ENCODE results near the gene CDC6.
A peak's percentile ranks its signal among the peaks of the same experiment; 100 is the strongest.

The CDC6 gene

DNA sequence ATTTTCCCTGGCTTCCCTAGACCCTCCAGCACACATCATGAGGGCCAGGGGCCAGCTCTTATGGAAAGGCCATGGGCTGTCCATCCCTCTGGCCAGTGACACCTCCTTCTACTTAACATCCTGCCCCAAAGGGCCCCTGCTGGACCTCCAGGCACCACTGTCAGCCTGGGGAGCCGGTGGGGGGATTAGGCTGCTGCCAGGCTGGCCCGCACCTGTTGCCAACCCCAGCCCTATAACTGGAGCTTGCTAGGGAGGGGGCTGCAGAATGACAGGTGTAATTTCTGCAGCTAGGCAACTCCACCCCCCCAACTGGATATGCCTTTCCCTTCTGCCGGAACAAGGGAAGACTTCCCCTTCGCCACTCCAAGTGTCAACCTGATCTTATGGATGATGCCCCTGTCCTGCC lies 33.8 kb downstream of the CDC6 start:
- TF ChIP-seq, protein P1, sequence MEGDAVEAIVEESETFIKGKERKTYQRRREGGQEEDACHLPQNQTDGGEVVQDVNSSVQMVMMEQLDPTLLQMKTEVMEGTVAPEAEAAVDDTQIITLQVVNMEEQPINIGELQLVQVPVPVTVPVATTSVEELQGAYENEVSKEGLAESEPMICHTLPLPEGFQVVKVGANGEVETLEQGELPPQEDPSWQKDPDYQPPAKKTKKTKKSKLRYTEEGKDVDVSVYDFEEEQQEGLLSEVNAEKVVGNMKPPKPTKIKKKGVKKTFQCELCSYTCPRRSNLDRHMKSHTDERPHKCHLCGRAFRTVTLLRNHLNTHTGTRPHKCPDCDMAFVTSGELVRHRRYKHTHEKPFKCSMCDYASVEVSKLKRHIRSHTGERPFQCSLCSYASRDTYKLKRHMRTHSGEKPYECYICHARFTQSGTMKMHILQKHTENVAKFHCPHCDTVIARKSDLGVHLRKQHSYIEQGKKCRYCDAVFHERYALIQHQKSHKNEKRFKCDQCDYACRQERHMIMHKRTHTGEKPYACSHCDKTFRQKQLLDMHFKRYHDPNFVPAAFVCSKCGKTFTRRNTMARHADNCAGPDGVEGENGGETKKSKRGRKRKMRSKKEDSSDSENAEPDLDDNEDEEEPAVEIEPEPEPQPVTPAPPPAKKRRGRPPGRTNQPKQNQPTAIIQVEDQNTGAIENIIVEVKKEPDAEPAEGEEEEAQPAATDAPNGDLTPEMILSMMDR (IDR thresholded peaks at IDR 0.05; ENCODE audit: low read depth, low read length) = no peak
- TF ChIP-seq MYC (IDR thresholded peaks at IDR 0.05; ENCODE audit: low read depth, low read length) (no peak), POLR2A (IDR thresholded peaks at IDR 0.05; ENCODE audit: extremely low read depth, insufficient read length) (no peak)
- TF ChIP-seq, protein P2, sequence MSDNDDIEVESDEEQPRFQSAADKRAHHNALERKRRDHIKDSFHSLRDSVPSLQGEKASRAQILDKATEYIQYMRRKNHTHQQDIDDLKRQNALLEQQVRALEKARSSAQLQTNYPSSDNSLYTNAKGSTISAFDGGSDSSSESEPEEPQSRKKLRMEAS (IDR thresholded peaks at IDR 0.05; ENCODE audit: low read depth, low read length) = no peak
- DNase-seq (ENCODE audit: low read depth) = no peak
- peak overlapping the region; percentile 93 for H3K4me3 ChIP-seq (ENCODE audit: low read depth, low read length)

DNA sequence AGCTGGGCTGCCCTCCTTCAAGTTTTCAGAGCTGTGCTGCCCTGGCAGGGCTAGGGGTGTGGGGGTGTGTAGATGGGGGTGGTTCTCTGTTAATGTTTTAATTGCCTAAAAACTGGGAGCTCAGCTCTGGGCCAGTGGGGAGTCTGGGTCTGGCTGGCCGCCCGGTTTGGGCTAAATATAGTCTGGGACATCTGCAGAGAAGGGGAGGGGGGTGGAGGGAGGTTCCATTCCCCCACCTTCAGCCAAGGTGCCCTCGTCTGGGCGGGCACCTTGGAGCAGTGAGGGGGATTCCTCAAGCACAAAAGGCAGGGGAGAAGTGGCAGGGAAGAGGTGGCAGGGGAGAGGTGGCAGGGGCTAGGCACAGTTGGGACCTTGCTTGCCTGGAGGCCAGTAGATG lies 34.3 kb downstream of the CDC6 start:
- TF ChIP-seq, protein P2 (IDR thresholded peaks at IDR 0.05; ENCODE audit: low read depth, low read length) = no peak
- no peak for TF ChIP-seq MYC (IDR thresholded peaks at IDR 0.05; ENCODE audit: low read depth, low read length)
- TF ChIP-seq, protein P1 (IDR thresholded peaks at IDR 0.05; ENCODE audit: low read depth, low read length) = no peak
- no peak for TF ChIP-seq POLR2A (IDR thresholded peaks at IDR 0.05; ENCODE audit: extremely low read depth, insufficient read length)
- H3K4me3 ChIP-seq (ENCODE audit: low read depth, low read length) = peak overlapping the region; percentile 93
- DNase-seq (ENCODE audit: low read depth) = no peak

DNA sequence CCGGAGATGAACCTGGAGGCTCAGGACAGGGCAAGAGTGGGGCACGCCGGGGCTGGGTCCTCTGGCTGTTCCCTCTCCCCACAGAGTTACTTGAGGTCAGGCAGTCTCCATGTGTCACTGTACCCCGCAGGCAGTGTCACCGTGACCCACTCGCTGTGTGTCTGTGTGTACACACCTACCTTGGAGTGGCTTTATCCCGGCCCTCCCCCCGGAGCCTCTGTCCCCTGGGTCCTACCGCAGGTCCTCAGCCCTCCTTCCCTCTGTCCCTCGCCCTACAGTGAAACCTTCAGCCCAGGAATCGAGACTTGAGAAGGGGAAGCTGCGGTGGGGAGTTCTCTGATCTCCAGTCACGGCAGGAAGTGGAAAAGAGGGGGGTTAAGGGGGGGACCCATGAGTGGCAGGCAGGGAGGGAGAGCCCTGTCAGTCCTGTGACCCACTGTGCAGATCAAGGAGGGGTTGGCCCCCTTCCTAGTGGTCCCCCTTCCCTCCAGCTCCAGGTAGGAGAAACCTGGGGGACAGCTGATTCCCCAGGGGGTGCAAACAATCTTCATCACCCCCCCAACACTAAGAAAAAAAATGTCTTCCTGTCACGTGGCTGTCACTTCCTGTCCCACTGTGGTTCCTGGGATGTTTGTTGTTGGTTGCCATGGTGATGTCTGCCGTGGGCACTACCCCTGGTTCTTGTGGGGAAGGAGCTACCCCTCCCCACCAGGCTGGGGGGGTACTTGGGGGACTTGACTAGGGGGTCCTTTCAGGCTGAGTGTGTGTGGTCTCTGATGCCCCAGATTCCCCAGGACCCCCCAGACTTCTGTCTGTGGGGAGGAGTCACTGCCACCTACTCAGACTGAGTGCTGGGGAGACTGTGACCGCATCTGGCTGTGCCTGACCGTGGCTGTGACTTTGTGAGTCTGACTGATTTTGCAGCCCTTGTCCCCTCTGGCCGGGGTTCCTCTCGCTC lies 35.0 kb downstream of the CDC6 start:
- TF ChIP-seq, protein P1 (IDR thresholded peaks at IDR 0.05; ENCODE audit: low read depth, low read length) = no peak
- TF ChIP-seq, protein P2 (IDR thresholded peaks at IDR 0.05; ENCODE audit: low read depth, low read length) = peak; percentile 95
- peak; percentile 42; the same call in 1 of the 2 replicates for TF ChIP-seq MYC (IDR thresholded peaks at IDR 0.05; ENCODE audit: low read depth, low read length)
- no peak for TF ChIP-seq POLR2A (IDR thresholded peaks at IDR 0.05; ENCODE audit: extremely low read depth, insufficient read length)
- DNase-seq (ENCODE audit: low read depth) = peak; percentile 100
- peak overlapping the region; percentile 93 for H3K4me3 ChIP-seq (ENCODE audit: low read depth, low read length)

DNA sequence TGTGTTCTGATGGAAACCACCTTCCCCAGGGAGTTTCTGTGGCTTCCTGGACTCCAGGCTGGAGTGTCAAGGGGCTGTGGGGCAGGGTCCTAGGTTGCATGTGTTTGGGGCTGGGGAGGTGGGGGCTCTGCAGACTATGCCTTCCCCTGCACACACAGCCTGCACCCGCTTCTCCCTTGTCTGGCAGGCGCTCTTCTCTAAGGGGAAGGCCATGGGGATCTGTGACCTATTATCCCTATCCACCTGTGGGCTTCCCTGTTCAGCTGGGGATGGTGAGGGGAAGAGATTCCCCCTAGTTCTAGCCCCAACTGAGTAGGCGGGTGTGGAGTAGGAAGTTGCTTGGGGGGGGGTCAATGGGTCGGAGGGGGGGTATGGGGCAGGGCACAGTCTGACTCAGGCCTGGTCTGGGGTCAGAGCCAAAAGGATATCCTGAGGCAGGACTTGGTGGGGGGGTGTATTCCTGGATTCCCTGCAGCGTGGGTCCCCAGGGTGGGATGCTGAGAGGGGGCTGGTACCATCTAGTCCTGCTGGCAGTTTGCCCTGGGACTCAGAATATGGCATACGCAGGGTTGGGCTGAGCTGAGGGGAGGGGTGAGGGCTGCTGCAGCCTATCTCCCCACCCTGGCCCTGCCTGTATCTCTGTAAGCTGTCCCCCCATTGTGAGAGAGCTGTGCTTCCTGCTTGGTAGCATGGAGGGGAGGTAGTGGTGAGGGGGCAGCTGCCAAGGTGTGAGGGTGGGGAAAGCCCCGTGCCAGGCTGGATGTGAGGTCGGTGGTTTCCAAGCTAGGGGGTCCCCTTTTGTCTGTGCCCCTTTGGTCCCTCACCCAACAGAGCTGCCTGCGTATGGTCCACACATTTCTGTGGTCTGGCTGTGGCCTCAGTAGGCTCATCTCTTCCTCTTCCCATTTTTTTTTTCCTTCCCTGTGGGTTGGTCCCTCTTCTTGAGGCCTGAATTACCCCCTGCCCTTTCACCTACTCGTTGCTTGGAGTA lies 36.0 kb downstream of the CDC6 start:
- TF ChIP-seq, protein P1 (IDR thresholded peaks at IDR 0.05; ENCODE audit: low read depth, low read length) = no peak
- TF ChIP-seq, protein P2 (IDR thresholded peaks at IDR 0.05; ENCODE audit: low read depth, low read length) = no peak
- TF ChIP-seq POLR2A (IDR thresholded peaks at IDR 0.05; ENCODE audit: extremely low read depth, insufficient read length) (no peak), MYC (IDR thresholded peaks at IDR 0.05; ENCODE audit: low read depth, low read length) (no peak)
- peak overlapping the region; percentile 93 for H3K4me3 ChIP-seq (ENCODE audit: low read depth, low read length)
- peak; percentile 50 for DNase-seq (ENCODE audit: low read depth)

All from NB4 (cell line).